EH (cell line): ENCODE measurements around the gene FOXF2.

Source experiments
- DNase-seq: peaks from one replicate; pipeline ENCODE4 v3.0.0-alpha.2; 2015; ENCODE audit warnings: low read depth

The FOXF2 gene

DNA sequence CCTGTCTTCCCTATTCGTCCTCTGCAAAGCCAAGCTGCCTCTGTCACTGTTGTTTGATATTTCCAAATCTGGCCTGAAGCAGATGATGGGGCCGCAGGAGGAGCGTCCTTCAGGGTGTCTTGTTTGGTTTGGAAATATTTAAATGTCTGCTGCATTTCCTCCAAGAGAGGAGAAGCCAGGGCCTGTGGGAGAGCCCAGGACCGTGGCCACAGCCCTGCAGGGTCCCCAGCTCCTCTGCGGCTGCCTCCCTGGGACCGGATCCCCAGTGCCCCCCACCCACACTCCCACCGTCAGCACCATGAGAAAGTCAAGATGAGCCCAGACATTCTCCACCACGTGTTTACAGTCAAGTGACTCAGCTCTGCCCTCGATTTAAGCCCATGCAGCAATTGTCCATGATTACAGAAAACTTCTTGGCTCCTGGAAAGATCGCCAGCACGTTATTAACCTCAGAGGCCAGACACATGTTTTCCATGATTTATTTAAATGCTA lies 18.2 kb downstream of the FOXF2 start:
- DNase-seq: peak; percentile 85

DNA sequence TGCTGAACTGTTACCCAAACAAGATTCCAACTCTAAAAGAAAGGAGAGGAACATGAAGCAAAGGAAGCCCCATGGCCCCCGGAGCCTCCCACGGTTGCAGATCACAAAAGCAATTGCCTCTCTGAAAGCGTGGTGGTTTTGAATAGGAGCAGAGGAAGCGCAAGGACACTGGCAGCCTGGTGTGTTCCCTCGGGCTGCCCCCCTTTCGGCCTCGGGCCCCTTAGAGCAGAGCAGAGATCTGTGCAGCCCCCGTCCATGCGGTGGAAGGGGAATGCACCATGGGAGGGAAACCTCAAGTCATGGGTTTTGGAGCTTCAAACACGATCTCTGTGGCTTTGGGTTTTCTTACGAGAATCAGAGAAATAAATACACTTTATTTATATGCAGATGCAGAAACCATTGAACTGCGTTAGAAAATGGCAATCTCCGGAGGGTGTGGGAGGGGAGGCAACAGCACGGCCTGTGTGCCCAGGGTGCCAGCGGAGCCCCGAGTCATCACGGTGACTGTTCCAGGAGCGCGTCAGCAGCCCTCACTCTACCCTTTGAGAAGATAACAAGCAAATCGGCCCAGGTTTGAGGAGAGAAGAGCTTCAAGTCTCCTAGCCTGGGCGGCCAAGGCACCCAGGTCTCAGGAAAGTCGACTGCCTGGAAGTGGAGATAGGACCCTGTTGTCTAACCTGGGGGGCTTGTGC lies 20.5 kb downstream of the FOXF2 start:
- DNase-seq: no peak

DNA sequence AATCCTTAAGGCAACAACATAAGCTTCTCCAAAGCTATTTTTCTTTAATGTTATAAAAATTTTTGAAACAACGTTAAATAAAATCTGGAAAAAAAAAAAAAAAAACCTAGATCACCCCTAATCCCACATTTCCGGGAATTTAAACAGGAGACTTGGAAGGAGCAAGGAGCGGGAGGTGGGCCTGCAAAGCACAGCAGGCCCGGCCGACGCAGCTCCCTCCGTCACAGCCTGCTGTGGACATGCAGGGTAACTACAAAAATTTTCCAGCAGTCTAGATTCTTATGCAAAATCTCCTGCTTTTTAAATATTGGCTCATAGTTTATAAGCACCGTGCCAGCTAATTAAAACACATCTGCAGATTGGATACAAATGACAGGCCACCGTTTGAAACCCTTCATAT lies 23.5 kb downstream of the FOXF2 start:
- no peak for DNase-seq

DNA sequence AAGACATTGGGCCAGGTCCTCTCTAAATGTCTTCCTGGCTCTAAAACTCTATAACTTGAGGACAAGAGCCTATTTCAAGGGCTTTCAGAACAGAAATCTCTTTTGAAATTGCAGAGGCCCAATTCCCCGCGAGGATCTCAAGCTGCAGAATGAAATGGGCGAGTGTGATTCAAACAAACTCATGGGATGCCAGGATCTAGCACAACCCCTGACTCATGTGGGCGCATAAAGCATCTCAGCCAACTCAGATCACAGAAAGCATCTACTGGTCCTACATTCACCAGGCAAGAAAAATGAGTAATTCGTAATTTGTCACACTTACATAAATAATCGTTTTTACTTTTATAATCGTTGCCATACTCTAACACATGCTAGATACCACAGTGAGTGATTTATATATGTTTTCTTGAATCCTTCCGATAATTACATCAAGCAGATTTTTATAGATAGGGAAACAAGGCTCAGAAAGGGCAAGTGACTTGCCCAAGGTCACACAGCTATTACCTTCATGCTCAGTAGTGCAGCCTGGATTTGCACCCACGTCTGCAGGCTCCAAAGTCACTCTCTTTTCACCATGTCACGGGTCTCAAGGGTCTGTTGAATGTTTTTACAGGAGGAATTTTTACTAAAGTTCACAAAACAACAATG lies 26.2 kb downstream of the FOXF2 start:
- DNase-seq: no peak

DNA sequence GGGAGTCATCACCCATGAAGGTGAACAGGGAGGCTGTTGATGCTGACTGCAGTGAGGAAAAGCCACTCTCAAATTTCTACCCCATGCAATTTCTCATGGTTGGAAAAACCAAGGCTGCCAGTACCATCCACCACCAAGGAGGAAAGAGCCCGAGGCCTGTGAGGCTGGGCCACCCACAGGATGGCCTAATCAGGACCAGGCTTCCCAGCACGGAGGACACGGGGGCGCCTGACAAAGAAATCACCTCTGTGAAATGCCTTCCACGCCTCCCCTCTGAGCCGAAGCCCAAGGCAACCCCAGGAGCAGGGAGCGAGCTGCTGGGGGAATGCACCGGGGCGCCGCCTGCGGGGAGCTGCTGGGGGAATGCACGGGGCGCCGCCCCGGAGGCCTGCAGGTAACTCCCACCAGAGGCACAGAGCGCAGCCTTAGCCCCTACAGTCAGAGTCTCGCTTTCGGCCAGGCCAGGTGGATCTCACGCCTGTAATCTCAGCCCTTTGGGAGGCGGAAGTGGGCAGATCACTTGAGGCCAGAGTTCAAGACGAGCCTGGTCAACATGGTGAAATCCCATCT lies 26.9 kb downstream of the FOXF2 start:
- no peak for DNase-seq

DNA sequence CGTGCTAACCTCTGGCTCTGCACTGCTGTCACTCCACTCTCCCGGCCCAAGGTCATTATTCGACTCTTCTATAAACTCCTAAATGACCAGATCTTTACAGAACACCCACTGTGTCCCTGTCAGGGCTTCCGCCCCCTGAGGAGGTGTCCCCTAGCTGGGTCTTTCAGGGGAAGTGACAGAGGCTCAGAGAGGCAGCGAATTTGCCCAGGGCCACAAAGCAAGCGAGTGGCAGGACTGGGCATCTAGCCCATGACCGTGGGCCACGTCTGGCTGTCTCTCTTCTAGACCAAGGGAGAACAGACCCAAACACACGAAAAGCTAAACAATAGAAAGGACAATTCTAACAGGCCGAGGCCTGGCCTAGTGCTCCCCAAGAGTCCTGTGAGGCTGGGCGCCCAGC lies 27.4 kb downstream of the FOXF2 start:
- DNase-seq: no peak

DNA sequence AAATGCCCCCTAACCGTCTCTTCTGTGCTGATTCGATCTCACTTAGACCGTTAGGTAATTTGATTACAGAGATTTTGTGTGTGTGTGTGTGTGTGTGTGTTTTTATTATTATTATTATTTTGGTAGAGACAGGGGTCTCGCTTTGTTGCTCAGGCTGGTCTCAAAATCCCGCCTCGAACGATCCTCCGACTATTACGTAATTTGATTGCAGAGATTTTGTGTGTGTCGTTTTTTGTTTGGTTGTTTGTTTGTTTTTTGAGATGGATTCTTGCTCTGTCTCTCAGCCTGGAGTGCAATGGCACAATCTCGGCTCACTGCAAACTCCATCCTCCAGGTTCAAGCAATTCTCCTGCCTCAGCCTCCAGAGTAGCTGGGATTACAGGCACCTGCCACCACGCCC lies 28.3 kb downstream of the FOXF2 start:
- DNase-seq: no peak

DNA sequence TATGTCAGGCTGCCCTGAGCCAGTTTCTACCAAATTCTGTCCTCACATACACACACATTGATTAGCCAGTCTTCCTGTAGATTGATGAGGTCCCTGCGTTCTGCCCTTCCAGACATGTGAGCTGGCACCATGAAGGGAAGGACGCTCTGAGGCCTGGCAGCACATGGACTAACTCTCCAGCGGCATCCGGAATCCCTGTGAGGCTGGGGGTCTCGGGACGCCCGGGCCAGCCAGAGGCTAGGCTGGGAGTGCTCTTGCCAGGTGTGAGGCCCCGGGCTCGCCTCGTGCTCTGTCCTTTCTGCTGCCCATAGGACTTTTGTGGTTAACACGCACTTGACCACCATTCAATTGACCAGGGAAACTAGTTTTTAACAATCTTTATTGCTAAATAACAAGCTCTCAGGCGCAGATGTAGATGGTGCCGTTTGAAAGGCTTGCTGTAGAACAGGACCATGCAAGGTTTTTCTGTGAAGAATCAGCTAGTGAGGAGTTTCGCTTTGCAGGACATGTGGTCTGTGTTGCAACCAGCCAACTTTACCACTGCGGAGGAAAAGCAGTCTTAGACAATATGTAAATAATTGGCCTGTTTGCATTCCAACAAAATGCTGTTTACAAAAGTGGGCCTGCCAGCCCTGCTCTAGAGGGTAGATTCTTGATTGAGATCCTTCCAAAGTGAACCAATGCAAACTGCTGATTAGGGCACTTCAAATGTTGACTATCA lies 29.3 kb downstream of the FOXF2 start:
- DNase-seq: no peak

DNA sequence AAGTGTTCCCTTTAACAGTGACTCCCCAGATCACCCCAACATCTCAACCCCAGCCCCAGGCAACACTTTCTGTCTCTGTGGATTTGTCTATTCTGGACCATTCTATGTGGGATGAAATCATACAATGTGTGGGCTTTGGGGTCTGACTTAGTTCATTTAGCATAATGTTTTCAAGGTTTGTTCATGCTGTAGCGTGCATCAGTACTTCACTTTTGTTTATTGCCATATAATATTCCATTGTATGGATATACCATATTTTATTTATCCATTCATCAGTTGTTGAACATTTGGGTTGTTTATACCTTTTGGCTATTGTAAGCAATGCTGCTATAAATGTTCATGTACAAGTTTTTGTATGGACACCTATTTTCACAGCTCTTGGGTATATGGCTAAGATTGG lies 31.0 kb downstream of the FOXF2 start:
- no peak for DNase-seq

DNA sequence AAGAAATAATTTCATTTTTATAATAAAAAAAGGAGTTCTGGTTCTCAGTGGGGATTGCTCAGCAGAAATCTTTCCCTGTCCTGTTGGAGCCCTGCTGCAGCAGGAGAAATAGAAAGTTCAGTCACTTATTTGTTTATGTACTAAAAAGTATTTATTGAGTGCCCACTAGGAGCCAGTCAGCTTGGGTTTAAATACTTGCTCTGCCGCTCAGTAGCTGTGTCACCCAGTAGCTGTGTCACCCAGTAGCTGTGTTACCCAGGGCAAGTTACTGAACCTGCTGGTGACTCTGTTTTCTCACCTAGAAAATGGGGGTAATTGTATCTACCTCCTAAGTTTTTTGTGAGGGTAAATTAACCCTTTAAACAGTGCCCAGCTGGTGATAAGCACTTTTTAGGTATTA lies 32.9 kb downstream of the FOXF2 start:
- DNase-seq: no peak

DNA sequence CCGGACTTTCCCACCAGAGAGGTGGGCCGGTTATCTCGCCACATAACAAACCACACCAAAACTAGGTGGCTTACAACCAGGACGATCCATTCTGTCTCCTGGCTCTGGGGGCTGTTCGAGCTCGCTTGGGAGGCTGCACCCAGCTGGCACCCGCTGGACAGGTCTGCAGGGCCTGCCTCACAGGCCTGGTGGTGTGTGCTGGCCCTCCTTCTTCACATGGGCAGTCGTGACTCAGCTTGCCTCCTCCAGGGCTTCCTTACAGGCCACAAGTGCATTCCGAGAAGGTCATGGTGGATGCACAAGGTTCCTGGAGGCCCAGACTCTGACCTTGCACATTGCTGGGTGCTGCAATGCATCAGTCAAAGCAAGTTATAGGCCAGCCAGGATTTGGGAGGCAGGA lies 34.2 kb downstream of the FOXF2 start:
- DNase-seq: peak; percentile 54

DNA sequence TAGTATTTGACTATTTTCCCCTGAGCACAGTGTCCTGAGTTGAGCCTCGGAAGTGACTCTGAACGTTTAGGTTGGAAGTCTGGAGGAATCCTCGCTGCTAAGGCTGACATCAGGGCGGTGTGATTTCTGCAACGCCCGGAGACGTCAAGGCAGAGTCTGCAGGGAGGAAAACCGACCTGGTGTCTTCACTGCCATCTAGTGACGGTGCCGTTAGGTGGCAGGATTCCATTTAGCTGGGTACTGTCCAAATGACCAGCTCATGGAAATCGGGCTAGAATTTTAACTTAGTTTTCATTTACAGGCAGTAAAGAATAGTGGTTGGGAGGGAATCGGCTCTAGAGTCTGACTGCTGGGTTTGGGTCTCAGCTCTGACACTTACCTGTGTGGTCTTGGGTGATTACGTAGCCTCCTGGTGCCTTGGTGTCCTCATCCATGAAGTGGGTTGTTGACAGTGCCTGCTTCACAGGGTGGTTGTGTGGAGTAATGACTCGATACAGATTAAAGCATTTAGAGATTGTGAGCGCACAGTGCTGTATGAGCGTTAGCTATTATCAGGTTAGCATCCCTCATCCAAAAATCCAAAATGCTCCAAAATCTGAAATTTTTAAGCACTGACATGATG lies 35.0 kb downstream of the FOXF2 start:
- peak; percentile 80 for DNase-seq

DNA sequence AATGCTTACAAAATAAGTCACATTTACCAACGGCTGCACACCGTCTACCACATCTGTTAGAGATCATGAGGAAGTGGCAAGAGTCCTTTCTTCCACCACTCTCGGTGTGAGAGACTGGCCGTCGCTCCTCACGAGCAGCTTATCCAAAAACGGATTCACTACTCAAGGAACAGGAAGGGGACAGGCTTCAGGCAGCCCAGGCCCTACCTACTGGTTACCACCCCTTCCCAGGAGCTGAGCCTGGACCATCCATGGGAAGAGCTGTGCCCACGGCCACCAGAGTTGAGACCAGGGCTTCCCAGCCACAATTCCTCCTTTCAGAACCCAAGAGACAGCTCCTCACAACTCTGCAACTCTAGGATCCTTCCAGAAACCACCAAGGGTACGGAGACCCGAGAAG lies 37.0 kb downstream of the FOXF2 start:
- no peak for DNase-seq

DNA sequence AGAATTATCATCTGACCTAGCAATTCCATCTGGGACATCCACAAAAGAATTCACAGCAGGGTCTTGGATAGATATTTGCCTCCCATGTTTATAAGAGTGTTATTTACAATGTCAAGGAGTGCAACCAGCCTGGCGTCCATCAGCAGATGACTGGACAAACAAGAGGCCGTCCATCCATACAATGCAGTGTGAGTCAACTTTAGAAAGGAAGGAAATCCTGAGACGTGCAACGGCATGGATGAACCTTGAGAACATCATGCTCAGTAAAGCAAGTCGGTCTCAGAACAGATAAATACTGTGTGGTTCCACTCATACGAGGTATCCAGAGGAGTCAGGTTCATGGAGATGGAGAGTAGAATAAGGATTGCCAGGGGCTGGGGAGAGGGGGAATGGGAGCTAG lies 46.4 kb downstream of the FOXF2 start:
- no peak for DNase-seq

DNA sequence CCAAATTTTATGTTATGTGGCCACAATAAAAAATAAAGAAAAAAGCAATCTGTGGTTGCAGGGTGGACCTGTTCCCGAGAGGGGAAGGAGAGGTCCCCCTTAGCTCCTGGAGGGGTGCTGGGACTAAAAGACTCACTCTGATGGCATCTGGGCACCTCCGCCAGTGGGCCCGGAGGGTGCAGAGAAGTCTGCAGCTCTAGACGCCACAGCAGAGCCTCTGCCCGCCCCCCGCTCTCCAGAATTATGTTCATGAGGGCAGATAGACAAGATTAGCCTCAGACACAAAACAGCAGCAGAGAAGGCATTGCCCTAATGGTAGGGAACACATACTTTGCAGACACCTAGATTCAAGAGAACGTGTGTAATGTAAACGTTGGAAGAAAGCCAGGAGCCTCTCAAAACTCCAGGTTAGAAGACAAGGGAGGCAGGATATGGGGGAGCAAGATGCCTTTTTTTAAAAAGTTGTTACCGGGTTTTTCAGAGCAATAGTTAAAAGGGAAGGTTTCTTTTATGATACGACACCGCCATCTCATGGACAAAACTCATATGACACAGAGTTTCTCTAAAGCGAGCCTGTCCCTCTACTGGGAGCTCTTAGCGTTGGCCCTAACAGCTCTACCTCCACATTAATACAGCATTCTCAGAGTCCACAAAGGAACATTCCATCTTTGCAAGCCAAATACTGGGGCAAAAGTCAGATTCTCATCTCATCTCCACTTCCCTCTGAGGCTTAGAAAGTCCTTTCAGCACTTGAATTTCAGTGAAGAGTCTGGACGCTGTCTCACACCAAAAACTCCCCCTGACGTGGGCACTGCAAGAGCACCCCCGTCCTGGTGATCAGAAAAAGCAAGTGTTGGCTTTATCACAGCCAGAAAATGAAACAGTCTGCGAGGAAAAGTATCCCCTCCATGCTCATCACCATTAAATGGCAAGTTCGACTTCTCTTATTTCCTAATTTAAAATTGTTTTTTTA lies 47.2 kb downstream of the FOXF2 start:
- peak; percentile 80 for DNase-seq

DNA sequence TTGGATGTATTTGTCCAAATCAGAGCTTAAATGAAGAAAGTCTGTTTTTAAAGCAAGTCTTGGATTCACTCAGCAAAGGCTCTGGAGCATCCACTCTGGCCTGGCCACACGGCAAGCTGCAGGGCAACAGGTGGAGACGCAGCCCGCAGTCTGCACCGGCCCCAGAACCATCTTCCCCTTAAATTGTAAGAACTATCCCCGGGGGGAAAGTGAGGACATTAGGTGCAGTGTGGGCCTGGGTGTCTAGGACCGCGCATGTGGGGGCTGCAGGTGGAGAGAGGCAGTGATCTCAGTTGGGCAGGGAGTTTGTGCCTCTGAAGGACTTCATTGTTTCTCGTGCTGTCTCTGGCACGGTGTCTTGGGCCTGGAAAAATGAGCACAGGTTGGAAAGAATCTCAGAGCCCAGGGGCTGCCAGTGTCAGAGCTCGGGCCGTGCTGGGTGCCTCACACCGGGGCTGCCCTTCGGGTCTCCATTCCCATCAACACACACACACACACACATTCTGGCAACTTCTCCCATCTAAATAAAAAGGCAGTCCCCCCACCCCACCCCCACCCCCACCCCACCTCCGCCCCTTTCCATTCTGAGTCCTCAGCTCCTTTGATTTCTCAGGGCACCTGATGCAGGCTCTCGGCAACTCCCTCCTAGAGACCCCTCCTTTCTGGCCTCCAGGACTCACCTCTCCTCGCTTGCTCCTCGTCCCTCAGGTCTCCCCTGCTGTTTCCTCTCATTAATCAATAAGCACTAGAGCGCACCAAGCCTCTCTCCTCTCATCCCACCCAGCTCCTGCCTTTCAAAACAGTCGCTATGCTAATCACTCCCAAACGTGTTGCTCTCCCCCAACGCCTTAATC lies 48.4 kb downstream of the FOXF2 start:
- DNase-seq: no peak

DNA sequence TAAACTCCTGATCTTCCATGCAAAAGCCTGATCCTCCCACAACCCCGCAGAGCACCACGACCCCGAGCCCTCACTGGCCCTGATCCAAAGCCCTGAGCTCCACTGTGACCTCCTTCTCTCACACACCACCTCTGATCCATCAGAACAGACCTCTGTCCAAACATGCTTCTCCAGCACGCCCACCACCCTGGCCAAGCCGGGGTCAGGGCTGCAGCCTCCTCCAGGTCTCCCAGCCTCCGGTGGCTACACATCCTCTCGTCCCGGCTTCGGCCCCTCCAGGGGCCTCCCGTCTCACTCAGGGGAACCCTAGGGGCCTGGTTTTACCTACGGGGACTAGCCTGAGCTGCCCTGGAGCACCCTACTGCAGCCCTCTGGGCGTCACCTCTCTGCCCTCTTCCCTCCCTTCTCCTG lies 49.1 kb downstream of the FOXF2 start:
- DNase-seq: no peak

DNA sequence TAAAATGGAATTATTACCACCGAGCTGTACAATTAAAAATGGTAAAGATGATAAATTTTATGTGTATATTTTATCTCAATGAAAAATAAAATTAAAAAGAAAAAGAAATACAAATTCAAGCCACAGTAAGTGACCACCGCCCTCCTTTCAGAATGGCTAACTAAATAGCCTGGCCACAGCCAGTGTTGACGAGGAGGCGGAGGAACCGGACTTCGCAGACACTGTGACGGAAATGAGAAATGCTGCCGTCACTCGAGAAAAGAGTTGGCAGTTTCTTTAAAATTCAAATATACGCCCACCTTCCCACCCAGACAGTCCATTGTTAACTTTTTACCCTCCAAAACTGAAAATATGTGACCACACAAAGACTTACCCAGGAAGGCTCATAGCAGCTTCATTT lies 50.0 kb downstream of the FOXF2 start:
- no peak for DNase-seq

DNA sequence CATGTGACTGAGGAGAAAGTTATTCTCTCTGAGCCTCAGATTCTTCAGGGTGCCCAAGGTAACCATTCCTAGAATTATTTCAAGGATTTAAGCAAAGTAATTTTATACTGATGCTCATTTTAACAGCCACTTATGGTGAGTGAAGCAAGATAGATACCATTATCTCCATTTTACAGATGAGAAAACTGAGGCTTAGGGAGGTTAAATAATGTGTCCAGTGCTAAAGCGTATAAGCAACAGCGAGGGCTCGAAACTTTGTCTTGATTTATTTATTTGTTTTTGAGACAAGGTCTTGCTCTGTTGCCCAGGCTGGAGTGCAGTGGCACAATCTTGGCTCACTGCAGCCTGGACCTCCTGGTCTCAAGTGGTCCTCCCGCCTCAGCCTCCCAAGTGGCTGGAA lies 53.6 kb downstream of the FOXF2 start:
- DNase-seq: no peak
